ENCODE measurements around the gene VPS37C. TPM values are rescaled to one million over a fixed set of nuclear protein-coding genes. Genes with fewer than 3 reads are reported as not detected.

Gene VPS37C
- total and polyA plus RNA-seq, 4 donors, result 2.6 to 6.1 (median 5.1) TPM

- Histone ChIP-seq H3K9ac (ENCODE audit: low read depth in 1 of 2, low read length in 2 of 2) (no peak overlapping the region), H3K4me3 (ENCODE audit: low read depth in 1 of 3, low read length in 3 of 3) (no peak overlapping the region), H3K27ac (ENCODE audit: low read depth in 1 of 2, low read length in 2 of 2) (peak overlapping the region; percentile 29 to 70), H3K4me1 (ENCODE audit: control insufficient read depth in 4 of 4, insufficient read depth in 4 of 4, low read length in 3 of 4) (peaks cover 0 to 18% (median 15%) of the 10 kb centered on the region in 4 donors), H3K9me3 (ENCODE audit: control insufficient read depth in 4 of 4, low read length in 3 of 4) (no peaks in the 10 kb centered on the region), H3K36me3 (ENCODE audit: control insufficient read depth in 4 of 4, insufficient read depth in 3 of 4, low read depth in 1 of 4, low read length in 3 of 4) (no peaks in the 10 kb centered on the region), H3K27me3 (ENCODE audit: control insufficient read depth in 4 of 4, insufficient read depth in 4 of 4, low read length in 3 of 4) (no peaks in the 10 kb centered on the region)
- TF ChIP-seq SP1 (IDR thresholded peaks at IDR 0.05) (no peak), RAD21 (IDR thresholded peaks at IDR 0.05) (no peak), NR2F2 (IDR thresholded peaks at IDR 0.05) (no peak), FOXA2 (IDR thresholded peaks at IDR 0.05) (no peak), HNF4A (conservative IDR thresholded peaks at IDR 0.05) (no peak), RXRA (IDR thresholded peaks at IDR 0.05) (no peak), ATF3 (IDR thresholded peaks at IDR 0.05) (no peak), MAX (IDR thresholded peaks at IDR 0.05) (no peak), YY1 (IDR thresholded peaks at IDR 0.05) (no peak), ZBTB33 (IDR thresholded peaks at IDR 0.05) (no peak), HNF4G (IDR thresholded peaks at IDR 0.05) (no peak), REST (IDR thresholded peaks at IDR 0.05) (no peak), CTCF (IDR thresholded peaks at IDR 0.05; ENCODE audit: low read depth, low read length, missing input control) (no peak), EGR1 (IDR thresholded peaks at IDR 0.05; ENCODE audit: low read depth in 2 of 2) (no peak), TAF1 (conservative IDR thresholded peaks at IDR 0.05) (no peak), FOXA1 (IDR thresholded peaks at IDR 0.05) (no peak), GABPA (IDR thresholded peaks at IDR 0.05 in 1 of 2, conservative IDR thresholded peaks at IDR 0.05 in 1 of 2) (no peak)
- 72% methylated on average over 13 of the region's 13 CpGs for WGBS
- no peak for DNase-seq (ENCODE audit: low spot score)
Measured at GRCh38 chr11:61164606-61165424, 3.6 kb upstream of the VPS37C start.
